GM12801 (cell line): ENCODE data around the gene TNFRSF19.

Experiments
- CTCF ChIP-seq: IDR thresholded peaks from one replicate; pipeline ENCODE4 v1.5.1; 2011; ENCODE audit warnings: control low read depth; ENCODE audit not compliant: insufficient read length; ENCODE audit errors: extremely low read depth

Gene TNFRSF19

GRCh38 chr13:23642110-23642509 lies 71.9 kb downstream of the TNFRSF19 start:
- no peak for TF ChIP-seq CTCF

GRCh38 chr13:23643338-23644125 lies 73.3 kb downstream of the TNFRSF19 start:
- TF ChIP-seq CTCF, result no peak

- TF ChIP-seq CTCF, result no peak
Observed at GRCh38 chr13:23644126-23644419, 73.9 kb downstream of the TNFRSF19 start.

- TF ChIP-seq CTCF, result no peak
Observed at GRCh38 chr13:23644527-23645138, 74.4 kb downstream of the TNFRSF19 start.

GRCh38 chr13:23645851-23646250 lies 75.6 kb downstream of the TNFRSF19 start:
- TF ChIP-seq CTCF, result no peak

- TF ChIP-seq CTCF, result no peak
Observed at GRCh38 chr13:23651439-23651838, 81.2 kb downstream of the TNFRSF19 start.

GRCh38 chr13:23651887-23652286 lies 81.7 kb downstream of the TNFRSF19 start:
- no peak for TF ChIP-seq CTCF
